DND-41 (cell line): ENCODE results near the gene SORCS1.

ENCODE experiments used
- ATAC-seq: fragments of 200-7000 bp; cut with Tn5 transposase; 3 replicates; pipeline ENCODE4 v1.9.1; 2021; ENCODE audit warnings: low read depth; ENCODE audit not compliant: insufficient read depth
- DNase-seq: peaks from one replicate; pipeline ENCODE4 v3.0.0-alpha.2; 2020
- H2AFZ ChIP-seq: 2 replicates; pipeline ENCODE4 v1.6.0; 2012; ENCODE audit warnings: low read depth, low read length
- H3K27ac ChIP-seq: 2 replicates; pipeline ENCODE4 v1.5.1; 2012; ENCODE audit warnings: low read length, inconsistent platforms
- H3K27me3 ChIP-seq: fragments of 200-600 bp; sonication (generic); 2 replicates; pipeline ENCODE4 v1.6.0; 2012; ENCODE audit warnings: low read length, mild to moderate bottlenecking, inconsistent platforms; ENCODE audit not compliant: insufficient read depth, poor library complexity
- H3K36me3 ChIP-seq: 2 replicates; pipeline ENCODE4 v1.5.1; 2012; ENCODE audit warnings: low read length, inconsistent platforms; ENCODE audit not compliant: insufficient read depth
- H3K4me1 ChIP-seq: 2 replicates; pipeline ENCODE4 v1.5.1; 2012; ENCODE audit warnings: mild to moderate bottlenecking, low read length; ENCODE audit not compliant: insufficient read depth
- H3K4me2 ChIP-seq: 2 replicates; pipeline ENCODE4 v1.6.0; 2012; ENCODE audit warnings: mild to moderate bottlenecking, moderate library complexity, low read length, inconsistent platforms; ENCODE audit not compliant: insufficient read depth
- H3K4me3 ChIP-seq, 2 experiments: fragments of 200-600 bp in 1 of 2; shearing (Covaris generic) in 1 of 2; 2 replicates each; pipeline ENCODE4 v1.5.1; 2012 to 2016; ENCODE audit warnings: inconsistent platforms in 2 of 2, low read length in 2 of 2, mild to moderate bottlenecking in 2 of 2, low read depth in 1 of 2, moderate library complexity in 1 of 2
- H3K79me2 ChIP-seq: 2 replicates; pipeline ENCODE4 v1.6.0; 2012; ENCODE audit warnings: low read length, inconsistent platforms; ENCODE audit not compliant: insufficient read depth
- H3K9ac ChIP-seq: 2 replicates; pipeline ENCODE4 v1.6.0; 2012; ENCODE audit warnings: low read depth, mild to moderate bottlenecking, inconsistent platforms, low read length, moderate library complexity
- H3K9me3 ChIP-seq: 2 replicates; pipeline ENCODE4 v1.5.1; 2012; ENCODE audit warnings: low read length, moderate library complexity, mild to moderate bottlenecking, inconsistent platforms; ENCODE audit not compliant: insufficient read depth, severe bottlenecking
- H4K20me1 ChIP-seq: 2 replicates; pipeline ENCODE4 v1.6.0; 2012; ENCODE audit warnings: low read length; ENCODE audit not compliant: insufficient read depth
- CTCF ChIP-seq: IDR thresholded peaks from 2 replicates; pipeline ENCODE4 v1.5.1; 2012; ENCODE audit warnings: borderline replicate concordance, low read length, moderate library complexity, mild to moderate bottlenecking; ENCODE audit not compliant: poor library complexity, severe bottlenecking; ENCODE audit errors: extremely low read depth
- EZH2 ChIP-seq: IDR thresholded peaks from 3 replicates; pipeline ENCODE4 v1.6.1; 2012; ENCODE audit warnings: borderline replicate concordance, low read depth, mild to moderate bottlenecking, moderate library complexity, low read length, inconsistent platforms; ENCODE audit not compliant: severe bottlenecking

Gene SORCS1

GRCh38 chr10:106746868-106747267 lies 417.6 kb downstream of the SORCS1 start:
- H2AFZ ChIP-seq = no peak overlapping the region
- no peaks in the 10 kb centered on the region for H3K36me3 ChIP-seq
- DNase-seq = no peak
- TF ChIP-seq EZH2 (no peak), CTCF (no peak)
- no peaks in the 10 kb centered on the region for H3K27me3 ChIP-seq
- H3K27ac ChIP-seq = no peak overlapping the region
- no peaks in the 10 kb centered on the region for H3K4me1 ChIP-seq
- no peak overlapping the region for H3K4me3 ChIP-seq
- H3K79me2 ChIP-seq = no peaks in the 10 kb centered on the region
- no peak overlapping the region for H3K4me2 ChIP-seq
- H4K20me1 ChIP-seq = no peaks in the 10 kb centered on the region
- H3K9ac ChIP-seq = no peak overlapping the region
- H3K9me3 ChIP-seq = no peaks in the 10 kb centered on the region
- no peak for ATAC-seq

- Histone ChIP-seq H3K4me1 (no peaks in the 10 kb centered on the region), H3K4me2 (no peak overlapping the region), H3K4me3 (no peak overlapping the region), H3K27me3 (no peaks in the 10 kb centered on the region), H3K79me2 (no peaks in the 10 kb centered on the region), H3K9ac (no peak overlapping the region), H4K20me1 (no peaks in the 10 kb centered on the region), H3K36me3 (no peaks in the 10 kb centered on the region), H2AFZ (no peak overlapping the region), H3K9me3 (no peaks in the 10 kb centered on the region), H3K27ac (no peak overlapping the region)
- DNase-seq (no peak), ATAC-seq (no peak)
- TF ChIP-seq EZH2 = no peak
- TF ChIP-seq CTCF = no peak
Measured at GRCh38 chr10:106741006-106741530, 423.4 kb downstream of the SORCS1 start.

- no peak for TF ChIP-seq EZH2
- TF ChIP-seq CTCF = no peak
- Histone ChIP-seq H3K9ac (no peak overlapping the region), H3K4me1 (no peaks in the 10 kb centered on the region), H2AFZ (no peak overlapping the region), H4K20me1 (no peaks in the 10 kb centered on the region), H3K27ac (no peak overlapping the region), H3K36me3 (no peaks in the 10 kb centered on the region), H3K9me3 (no peaks in the 10 kb centered on the region), H3K79me2 (no peaks in the 10 kb centered on the region), H3K4me2 (no peak overlapping the region), H3K4me3 (no peak overlapping the region), H3K27me3 (no peaks in the 10 kb centered on the region)
- ATAC-seq (no peak), DNase-seq (no peak)
Measured at GRCh38 chr10:106740071-106740470, 424.4 kb downstream of the SORCS1 start.

GRCh38 chr10:106734220-106734619 lies 430.3 kb downstream of the SORCS1 start:
- no peak for TF ChIP-seq CTCF
- TF ChIP-seq EZH2 = no peak
- Histone ChIP-seq H3K9me3 (no peaks in the 10 kb centered on the region), H3K4me2 (no peak overlapping the region), H2AFZ (no peak overlapping the region), H4K20me1 (no peaks in the 10 kb centered on the region), H3K79me2 (no peaks in the 10 kb centered on the region), H3K4me1 (no peaks in the 10 kb centered on the region), H3K27ac (no peak overlapping the region), H3K27me3 (no peaks in the 10 kb centered on the region), H3K36me3 (no peaks in the 10 kb centered on the region), H3K9ac (no peak overlapping the region), H3K4me3 (no peak overlapping the region)
- DNase-seq (no peak), ATAC-seq (no peak)
